Midbrain (tissue), 1 donor: Measurements from ENCODE around the gene TMEM121B.

ENCODE experiments used
- DNase-seq: peaks from one replicate; lab custom pipeline; 2025; lab: John Stamatoyannopoulos, UW

Gene TMEM121B

GRCh38 chr22:17091851-17092250, 29.3 kb downstream of the TMEM121B start:
- no peak for DNase-seq

- no peak for DNase-seq
Observed at GRCh38 chr22:17090550-17090949, 30.6 kb downstream of the TMEM121B start.

- DNase-seq: no peak
Observed at GRCh38 chr22:17087498-17088131, 33.5 kb downstream of the TMEM121B start.

- no peak for DNase-seq
Observed at GRCh38 chr22:17086788-17087497, 34.2 kb downstream of the TMEM121B start.

GRCh38 chr22:17086296-17086695, 34.9 kb downstream of the TMEM121B start:
- DNase-seq: no peak

GRCh38 chr22:17085277-17086181, 35.6 kb downstream of the TMEM121B start:
- DNase-seq: no peak

GRCh38 chr22:17084554-17085276, 36.4 kb downstream of the TMEM121B start, which contains the start of gene IL17RA:
Gene IL17RA, plus strand, starts transcription at chr22:17085000. Its CDS starts 92 bp downstream, at chr22:17085092.
- peak; percentile 81 for DNase-seq

GRCh38 chr22:17083811-17084441, 37.2 kb downstream of the TMEM121B start:
- DNase-seq: no peak

- DNase-seq: no peak
Observed at GRCh38 chr22:17083255-17083654, 37.9 kb downstream of the TMEM121B start.

- DNase-seq: no peak
Observed at GRCh38 chr22:17079572-17079971, 41.6 kb downstream of the TMEM121B start.

GRCh38 chr22:17077255-17077654, 43.9 kb downstream of the TMEM121B start:
- no peak for DNase-seq

GRCh38 chr22:17074648-17075002, 46.5 kb downstream of the TMEM121B start:
- no peak for DNase-seq

- no peak for DNase-seq
Observed at GRCh38 chr22:17072877-17073276, 48.3 kb downstream of the TMEM121B start.
